Stomach smooth muscle (tissue), 2 donors: Measurements from ENCODE around the gene FBP2.

Source experiments
- H3K27ac ChIP-seq: one replicate; pipeline ENCODE4 v1.7.0; 2013; ENCODE audit warnings: mild to moderate bottlenecking, low read length, inconsistent platforms
- H3K27me3 ChIP-seq, 2 donors: one replicate each; pipeline ENCODE4 v1.7.0; 2013; ENCODE audit warnings: low read length in 2 of 2; ENCODE audit not compliant: insufficient read depth in 2 of 2, control insufficient read depth in 1 of 2
- H3K36me3 ChIP-seq, 2 donors: one replicate each; pipeline ENCODE4 v1.7.0; 2013; ENCODE audit warnings: low read length in 2 of 2; ENCODE audit not compliant: control insufficient read depth in 2 of 2, insufficient read depth in 2 of 2
- H3K4me1 ChIP-seq: one replicate; pipeline ENCODE4 v1.7.0; 2013; ENCODE audit warnings: low read length; ENCODE audit not compliant: control insufficient read depth, insufficient read depth
- H3K4me3 ChIP-seq, 2 donors: one replicate each; pipeline ENCODE4 v1.7.0; 2013; ENCODE audit warnings: low read length in 2 of 2
- H3K9ac ChIP-seq, 2 donors: one replicate each; pipeline ENCODE4 v1.7.0; 2013; ENCODE audit warnings: low read length in 2 of 2, mild to moderate bottlenecking in 1 of 2
- H3K9me3 ChIP-seq, 2 donors: one replicate each; pipeline ENCODE4 v1.7.0; 2013; ENCODE audit warnings: low read length in 2 of 2; ENCODE audit not compliant: control insufficient read depth in 2 of 2
- donor health status: healthy.
- donor health status: Pancreatic carcinoma.

Gene FBP2

DNA sequence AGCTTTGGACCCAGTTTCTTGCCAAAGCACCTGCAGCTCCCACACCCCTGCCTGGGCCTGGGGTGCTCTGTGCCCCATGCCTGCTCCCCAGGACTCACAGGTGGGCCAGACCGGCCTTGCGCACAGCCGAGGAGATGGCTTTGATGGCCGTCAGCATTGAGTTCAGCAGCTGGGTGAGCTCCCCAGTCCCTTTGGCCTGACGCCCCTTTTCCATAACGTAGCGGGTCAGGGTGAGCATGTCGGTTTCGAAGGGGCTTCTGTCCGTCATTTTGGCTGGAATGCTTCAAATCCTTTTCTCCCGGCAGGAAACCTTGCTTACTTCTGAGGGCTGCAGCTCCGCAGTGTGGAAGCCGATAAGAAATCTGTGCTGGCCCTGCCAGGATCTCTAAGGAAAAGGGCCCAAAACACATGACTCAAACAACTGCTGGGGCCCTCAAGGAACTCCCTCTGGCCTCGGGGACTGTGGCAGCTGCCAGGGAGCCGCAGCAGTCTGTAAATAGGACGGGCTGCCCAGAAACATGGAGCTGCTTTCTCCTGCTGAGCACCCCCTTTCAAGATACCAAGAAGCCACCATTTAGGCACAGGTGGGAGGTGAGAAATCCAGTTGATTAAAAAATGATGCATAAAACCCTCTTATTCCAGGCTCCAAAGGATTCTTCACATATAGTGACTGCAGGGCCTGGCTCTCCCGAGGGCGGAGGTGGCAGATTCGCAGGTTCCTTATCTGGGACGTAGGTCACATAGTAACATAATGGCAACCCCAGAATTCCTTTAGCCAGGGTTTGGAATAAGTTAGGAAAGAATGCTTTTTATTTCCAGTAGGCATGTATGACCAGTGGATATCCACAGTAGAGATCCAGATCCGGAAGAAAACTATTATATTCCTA is at the start of gene FBP2:
FBP2 (minus strand) TSS at position 366 of the 887 bp plus-strand sequence; CDS start at position 268, 98 bp downstream.
- Histone ChIP-seq H3K27ac (no peak within 1 kb of the TSS), H3K4me1 (no peaks in the 10 kb centered on the region), H3K9me3 (no peaks in the 10 kb centered on the region), H3K36me3 (no peaks in the 10 kb centered on the region), H3K4me3 (no peak within 1 kb of the TSS), H3K9ac (no peak within 1 kb of the TSS), H3K27me3 (peaks cover 2 to 6% of the 10 kb centered on the region in 2 donors)

DNA sequence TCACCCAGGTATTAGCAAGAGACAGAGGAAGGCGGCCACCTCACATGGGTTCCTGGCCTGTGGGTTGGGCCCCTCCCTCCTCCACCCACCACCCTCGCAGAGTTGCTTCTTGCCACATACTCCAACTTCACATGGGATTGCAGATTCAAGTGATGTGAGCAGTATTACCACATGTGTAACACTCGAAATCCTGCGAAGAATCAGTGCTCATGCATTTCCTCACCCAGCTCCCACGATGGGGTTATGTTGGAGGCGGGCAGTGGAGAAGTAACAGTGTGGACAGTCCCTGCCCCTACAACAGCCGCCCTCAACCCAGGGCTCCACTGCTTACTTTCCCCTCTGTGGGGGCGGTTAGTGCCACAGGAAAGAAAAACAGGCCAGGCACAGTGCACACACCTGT is 49.6 kb upstream of the FBP2 start:
- Histone ChIP-seq H3K36me3 (no peaks in the 10 kb centered on the region), H3K4me1 (peaks cover 6% of the 10 kb centered on the region), H3K27me3 (peaks cover 10 to 15% of the 10 kb centered on the region in 2 donors), H3K4me3 (no peak overlapping the region), H3K9me3 (no peaks in the 10 kb centered on the region), H3K27ac (no peak overlapping the region), H3K9ac (no peak overlapping the region)

DNA sequence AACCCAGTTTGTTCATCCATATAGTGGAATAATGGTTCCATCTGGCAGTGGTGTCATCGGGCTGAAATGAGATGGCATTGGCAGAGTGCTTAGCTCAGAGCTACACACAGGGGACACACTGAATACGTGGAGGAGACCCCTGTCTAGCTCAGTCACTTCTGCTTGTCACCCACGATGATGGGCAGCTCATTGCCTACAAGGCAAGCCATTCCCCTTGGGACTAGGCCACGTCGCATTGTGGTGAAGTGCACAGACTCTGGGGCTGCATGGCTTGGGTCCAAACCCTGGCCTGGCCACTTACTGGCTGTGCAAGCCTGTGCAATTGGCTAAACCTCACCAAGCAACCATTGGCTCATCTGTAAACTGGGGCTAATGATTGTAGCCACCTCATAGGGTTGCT is 48.9 kb upstream of the FBP2 start:
- H3K9me3 ChIP-seq, result no peaks in the 10 kb centered on the region

DNA sequence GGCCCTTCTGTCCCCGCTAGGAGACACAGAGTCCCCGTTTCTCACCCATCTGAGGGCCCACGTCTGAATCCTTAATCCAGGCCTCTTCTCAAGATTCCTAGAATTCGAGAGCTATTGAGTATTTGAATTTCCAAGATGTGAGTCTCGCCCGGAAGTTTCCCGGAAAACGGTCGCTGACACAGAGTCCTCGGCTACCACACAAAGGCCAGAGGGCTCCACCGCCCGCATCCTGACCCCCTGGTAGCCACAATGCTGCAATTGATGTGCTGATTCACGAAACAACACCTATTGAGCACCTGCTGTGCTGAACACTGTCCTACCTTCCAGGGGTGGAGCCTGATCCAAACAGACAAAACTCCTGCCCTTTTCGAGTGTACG is 46.4 kb upstream of the FBP2 start:
- H3K27me3 ChIP-seq, result peaks cover 14 to 16% of the 10 kb centered on the region in 2 donors
- no peak overlapping the region for H3K27ac ChIP-seq

More for the DNA sequence above, 48.9 kb upstream of the FBP2 start:
- H3K27ac ChIP-seq, result no peak overlapping the region
- no peak overlapping the region for H3K9ac ChIP-seq
- peaks cover 6% of the 10 kb centered on the region for H3K4me1 ChIP-seq
- H3K4me3 ChIP-seq, result no peak overlapping the region
- peaks cover 14 to 16% of the 10 kb centered on the region in 2 donors for H3K27me3 ChIP-seq
- H3K36me3 ChIP-seq, result no peaks in the 10 kb centered on the region

DNA sequence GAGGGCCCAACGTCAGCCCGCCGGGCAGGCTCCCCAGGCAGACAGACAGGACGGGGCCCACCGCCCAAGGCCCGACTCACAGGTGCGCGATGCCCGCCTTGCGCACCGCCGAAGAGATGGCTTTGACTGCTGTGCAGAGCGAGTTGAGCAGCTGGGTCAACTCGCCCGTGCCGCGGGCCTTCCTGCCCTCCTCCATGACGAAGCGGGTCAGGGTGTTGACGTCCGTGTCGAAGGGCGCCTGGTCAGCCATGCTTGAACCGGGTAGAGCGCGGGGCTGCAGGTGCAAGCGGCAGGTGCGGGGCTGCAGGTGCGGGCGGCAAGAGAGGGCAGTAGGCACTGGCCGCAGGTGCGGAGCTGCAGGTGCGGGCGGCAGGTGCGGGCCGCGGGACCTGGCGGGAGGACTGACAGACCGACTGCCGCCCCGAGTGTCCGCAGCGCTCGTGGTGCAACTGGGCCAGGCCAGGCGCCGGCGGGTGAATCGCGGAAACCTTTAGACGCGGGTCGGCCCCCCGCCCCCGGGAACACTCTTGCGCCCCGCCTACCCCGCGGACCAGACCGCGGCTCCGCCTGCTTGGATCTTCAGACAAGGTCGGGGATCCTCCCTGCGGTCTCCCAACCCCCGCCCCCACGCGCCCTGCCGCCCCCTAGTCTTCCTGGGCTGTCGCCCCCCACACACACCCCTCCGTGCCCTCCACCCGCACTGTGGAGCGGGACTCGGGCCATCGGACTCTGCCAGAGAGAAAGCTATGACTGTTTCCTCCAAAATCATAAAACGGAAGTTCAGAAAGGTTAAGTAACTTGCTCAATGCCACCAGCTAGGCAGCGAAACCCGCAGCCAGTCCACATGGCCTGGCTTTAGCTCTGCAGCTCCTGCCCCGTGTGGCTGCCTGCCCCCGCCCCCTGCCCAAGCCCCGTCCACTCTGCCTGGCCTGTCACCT is 45.7 kb upstream of the FBP2 start, which contains the start of gene FBP1:
FBP1 (minus strand) TSS at position 458 of the 938 bp plus-strand sequence; CDS start at position 250, 208 bp downstream.
- no peak within 1 kb of the TSS for H3K27ac ChIP-seq
- H3K9ac ChIP-seq, result peak within 1 kb of the TSS in 1 of 2 donors; percentile 33
- H3K9me3 ChIP-seq, result no peaks in the 10 kb centered on the region
- H3K36me3 ChIP-seq, result no peaks in the 10 kb centered on the region
- H3K27me3 ChIP-seq, result peaks cover 14 to 16% of the 10 kb centered on the region in 2 donors
- H3K4me3 ChIP-seq, result peak within 1 kb of the TSS; percentile 54 to 73
- peaks cover 6% of the 10 kb centered on the region for H3K4me1 ChIP-seq

More for the DNA sequence above, 46.4 kb upstream of the FBP2 start:
- no peaks in the 10 kb centered on the region for H3K36me3 ChIP-seq
- H3K9ac ChIP-seq, result no peak overlapping the region
- peaks cover 6% of the 10 kb centered on the region for H3K4me1 ChIP-seq
- H3K9me3 ChIP-seq, result no peaks in the 10 kb centered on the region
- peak overlapping the region in 1 of 2 donors; percentile 73 for H3K4me3 ChIP-seq

DNA sequence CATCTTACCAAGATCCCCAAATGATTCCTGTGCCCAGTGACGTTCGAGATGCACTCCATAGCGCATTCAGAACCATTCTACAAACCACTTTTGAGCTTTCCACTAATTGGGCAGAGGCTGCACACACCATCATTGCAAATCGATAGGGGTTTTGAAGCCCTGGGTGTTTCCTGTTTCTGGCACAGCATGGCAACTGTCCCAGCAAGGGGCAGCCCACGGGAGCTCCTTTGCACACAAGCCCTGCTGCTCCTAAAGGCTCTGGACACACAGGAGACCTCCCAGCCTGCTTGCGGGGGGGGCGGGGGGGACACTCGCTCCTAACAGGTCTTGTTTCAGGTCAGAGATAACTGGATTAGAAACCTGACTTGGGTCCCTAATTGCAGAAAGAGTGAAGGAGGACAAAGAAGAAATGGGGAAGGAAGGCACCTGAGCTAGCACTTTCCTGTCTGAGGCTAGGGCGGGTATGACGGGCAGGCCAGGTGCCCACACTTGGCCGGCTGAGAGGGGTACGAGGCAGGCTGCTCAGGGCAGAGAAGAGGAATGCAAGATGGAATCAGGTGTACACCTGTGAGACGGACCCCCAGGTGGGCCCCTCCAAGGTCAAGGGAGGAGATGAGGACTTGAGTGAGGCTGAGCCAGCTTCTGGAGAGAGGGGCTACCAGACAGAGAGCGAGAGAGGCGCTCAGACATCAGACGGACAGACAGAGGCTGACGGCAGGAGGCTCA is 44.9 kb upstream of the FBP2 start:
- Histone ChIP-seq H3K27ac (no peak overlapping the region), H3K9ac (peak overlapping the region in 1 of 2 donors; percentile 33), H3K4me1 (peaks cover 6% of the 10 kb centered on the region), H3K4me3 (peak overlapping the region; percentile 54 to 73), H3K9me3 (no peaks in the 10 kb centered on the region), H3K27me3 (peaks cover 14 to 16% of the 10 kb centered on the region in 2 donors), H3K36me3 (no peaks in the 10 kb centered on the region)

DNA sequence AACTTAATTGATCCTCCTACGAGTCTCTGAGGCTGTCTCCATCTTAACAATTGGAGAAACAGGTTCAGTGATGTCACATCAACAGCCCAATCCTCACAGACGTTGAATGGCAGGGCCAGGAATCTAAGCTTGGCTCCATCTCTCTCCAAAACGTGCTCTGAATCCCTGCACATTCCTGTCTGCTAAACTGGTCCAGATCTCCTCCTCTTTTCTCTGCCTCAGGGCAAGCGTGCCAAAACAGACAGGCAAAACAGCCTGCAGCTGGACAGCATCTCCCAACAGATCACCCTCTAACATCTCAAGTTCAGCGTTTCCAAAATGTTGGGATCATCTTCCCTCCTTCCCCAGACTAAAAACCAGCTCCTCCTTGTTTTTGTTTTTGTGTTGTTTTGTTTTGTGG is 39.1 kb upstream of the FBP2 start:
- H3K4me1 ChIP-seq, result no peaks in the 10 kb centered on the region
- H3K27ac ChIP-seq, result no peak overlapping the region
- no peaks in the 10 kb centered on the region for H3K9me3 ChIP-seq
- H3K36me3 ChIP-seq, result no peaks in the 10 kb centered on the region
- H3K27me3 ChIP-seq, result peaks cover 0 to 2% of the 10 kb centered on the region in 2 donors
- H3K4me3 ChIP-seq, result no peak overlapping the region
- H3K9ac ChIP-seq, result no peak overlapping the region

DNA sequence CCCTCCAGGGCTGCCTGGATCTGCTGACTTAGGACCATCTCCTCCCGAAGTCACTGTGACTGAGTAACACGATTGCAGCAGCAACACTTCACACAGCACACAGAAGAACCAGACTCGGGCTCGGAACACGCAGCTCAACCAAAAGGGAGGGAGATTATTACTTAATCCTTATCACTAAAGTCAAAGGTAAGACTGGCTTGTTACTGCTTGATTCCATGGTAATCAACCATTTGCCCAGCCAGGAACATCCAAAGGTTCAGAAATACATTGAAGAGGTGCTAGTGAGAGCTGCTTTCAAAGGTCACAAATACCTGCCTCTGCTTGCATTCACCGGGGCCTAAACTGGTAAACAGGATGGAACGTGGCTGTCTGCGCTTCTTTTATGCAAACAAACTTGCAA is 38.0 kb upstream of the FBP2 start:
- H3K9ac ChIP-seq, result no peak overlapping the region
- H3K36me3 ChIP-seq, result no peaks in the 10 kb centered on the region
- no peaks in the 10 kb centered on the region for H3K9me3 ChIP-seq
- no peaks in the 10 kb centered on the region for H3K4me1 ChIP-seq
- no peak overlapping the region for H3K27ac ChIP-seq
- H3K27me3 ChIP-seq, result no peaks in the 10 kb centered on the region
- no peak overlapping the region for H3K4me3 ChIP-seq

DNA sequence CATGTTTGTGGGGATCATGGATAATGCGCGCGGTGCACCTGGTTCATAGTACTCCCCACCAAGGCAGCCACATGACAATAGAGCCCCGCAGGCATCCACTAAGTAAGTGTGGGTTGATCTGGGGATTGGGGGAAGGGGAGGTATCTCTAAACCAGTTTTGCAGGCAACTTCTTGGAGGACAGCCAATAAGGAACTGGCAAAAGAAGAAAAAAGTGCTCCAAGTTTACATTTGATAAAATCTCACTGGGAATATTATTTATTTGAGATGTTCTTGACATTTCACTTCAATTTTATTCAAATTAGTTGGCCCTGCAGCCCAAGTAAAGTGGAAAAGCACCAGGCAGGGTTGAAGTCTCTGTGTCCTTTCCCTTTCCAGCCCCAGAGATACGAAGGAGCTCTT is 37.2 kb upstream of the FBP2 start:
- Histone ChIP-seq H3K27ac (no peak overlapping the region), H3K4me1 (no peaks in the 10 kb centered on the region)

DNA sequence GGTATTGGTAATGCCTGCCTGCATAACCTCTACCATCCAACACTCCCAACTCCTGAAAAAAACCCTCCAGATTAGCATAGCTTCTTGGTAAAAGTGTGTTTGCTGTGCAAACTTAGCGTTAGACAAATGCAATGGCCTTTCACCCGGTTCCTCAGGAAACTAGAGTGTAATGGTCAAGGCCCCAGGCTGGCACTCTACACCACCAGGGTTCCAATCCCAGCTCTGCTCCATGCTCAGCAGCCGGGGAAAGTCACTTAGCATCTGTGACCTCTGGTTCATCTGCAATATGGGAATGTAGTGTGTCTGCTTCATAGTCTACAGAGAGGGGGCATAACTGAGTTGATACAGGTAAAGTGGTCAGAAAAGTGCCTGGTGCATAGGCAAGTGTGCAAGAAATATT is 36.7 kb upstream of the FBP2 start:
- no peak overlapping the region for H3K9ac ChIP-seq
- no peaks in the 10 kb centered on the region for H3K36me3 ChIP-seq
- no peaks in the 10 kb centered on the region for H3K4me1 ChIP-seq
- no peak overlapping the region for H3K27ac ChIP-seq
- H3K27me3 ChIP-seq, result no peaks in the 10 kb centered on the region
- H3K4me3 ChIP-seq, result no peak overlapping the region
- no peaks in the 10 kb centered on the region for H3K9me3 ChIP-seq

More for the DNA sequence above, 37.2 kb upstream of the FBP2 start:
- Histone ChIP-seq H3K36me3 (no peaks in the 10 kb centered on the region), H3K9me3 (no peaks in the 10 kb centered on the region), H3K4me3 (no peak overlapping the region), H3K27me3 (no peaks in the 10 kb centered on the region), H3K9ac (no peak overlapping the region)
